Measurements from ENCODE around the gene TMEM33.
"Not testable (repeated sequence)": the region's sequence is repeated elsewhere in the genome, so short reads cannot be mapped to it uniquely, and the experiment has no call there.

Gene TMEM33

DNA sequence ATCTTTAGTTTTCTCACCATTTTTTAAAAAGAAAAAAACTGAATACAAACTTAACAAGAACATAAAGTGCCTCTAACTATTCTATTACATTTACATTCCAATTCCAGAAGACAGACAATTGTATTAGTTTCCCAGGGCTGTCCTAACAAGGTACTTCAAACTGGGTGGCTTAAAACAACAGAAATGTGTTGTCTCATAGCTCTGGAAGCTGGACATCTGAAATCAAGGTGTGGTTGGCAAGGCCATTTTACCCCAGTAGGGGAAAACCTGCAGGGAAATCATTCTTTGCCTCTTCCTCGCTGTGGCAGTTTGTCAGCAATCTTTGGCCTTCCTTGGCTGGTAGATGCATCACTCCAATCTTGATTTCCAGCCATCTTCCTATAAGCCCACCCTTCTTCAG lies 37.5 kb upstream of the TMEM33 start:
- Histone ChIP-seq H3K36me3 (replicated peaks; ENCODE audit: low read depth, low read length) (no peaks in the 10 kb centered on the region), H2AFZ (ENCODE audit: low read depth, low read length) (no peak overlapping the region), H3K4me3 (ENCODE audit: low read length) (no peak overlapping the region), H3K4me2 (ENCODE audit: low read length) (no peak overlapping the region), H3K4me1 (ENCODE audit: low read length) (peaks cover 7% of the 10 kb centered on the region), H3K9me3 (ENCODE audit: insufficient read depth, low read length) (no peaks in the 10 kb centered on the region), H3K79me2 (ENCODE audit: low read length) (no peaks in the 10 kb centered on the region), H3K9ac (ENCODE audit: low read length) (no peak overlapping the region), H3K27me3 (ENCODE audit: low read depth, low read length) (no peaks in the 10 kb centered on the region), H4K20me1 (ENCODE audit: insufficient read depth, low read length) (no peaks in the 10 kb centered on the region), H3K27ac (ENCODE audit: low read length) (no peak overlapping the region)
- TF ChIP-seq, protein P1, sequence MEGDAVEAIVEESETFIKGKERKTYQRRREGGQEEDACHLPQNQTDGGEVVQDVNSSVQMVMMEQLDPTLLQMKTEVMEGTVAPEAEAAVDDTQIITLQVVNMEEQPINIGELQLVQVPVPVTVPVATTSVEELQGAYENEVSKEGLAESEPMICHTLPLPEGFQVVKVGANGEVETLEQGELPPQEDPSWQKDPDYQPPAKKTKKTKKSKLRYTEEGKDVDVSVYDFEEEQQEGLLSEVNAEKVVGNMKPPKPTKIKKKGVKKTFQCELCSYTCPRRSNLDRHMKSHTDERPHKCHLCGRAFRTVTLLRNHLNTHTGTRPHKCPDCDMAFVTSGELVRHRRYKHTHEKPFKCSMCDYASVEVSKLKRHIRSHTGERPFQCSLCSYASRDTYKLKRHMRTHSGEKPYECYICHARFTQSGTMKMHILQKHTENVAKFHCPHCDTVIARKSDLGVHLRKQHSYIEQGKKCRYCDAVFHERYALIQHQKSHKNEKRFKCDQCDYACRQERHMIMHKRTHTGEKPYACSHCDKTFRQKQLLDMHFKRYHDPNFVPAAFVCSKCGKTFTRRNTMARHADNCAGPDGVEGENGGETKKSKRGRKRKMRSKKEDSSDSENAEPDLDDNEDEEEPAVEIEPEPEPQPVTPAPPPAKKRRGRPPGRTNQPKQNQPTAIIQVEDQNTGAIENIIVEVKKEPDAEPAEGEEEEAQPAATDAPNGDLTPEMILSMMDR (IDR thresholded peaks at IDR 0.05; ENCODE audit: low read depth, low read length) = no peak
- TF ChIP-seq EZH2phosphoT487 (IDR thresholded peaks at IDR 0.05; ENCODE audit: low read depth) = no peak

DNA sequence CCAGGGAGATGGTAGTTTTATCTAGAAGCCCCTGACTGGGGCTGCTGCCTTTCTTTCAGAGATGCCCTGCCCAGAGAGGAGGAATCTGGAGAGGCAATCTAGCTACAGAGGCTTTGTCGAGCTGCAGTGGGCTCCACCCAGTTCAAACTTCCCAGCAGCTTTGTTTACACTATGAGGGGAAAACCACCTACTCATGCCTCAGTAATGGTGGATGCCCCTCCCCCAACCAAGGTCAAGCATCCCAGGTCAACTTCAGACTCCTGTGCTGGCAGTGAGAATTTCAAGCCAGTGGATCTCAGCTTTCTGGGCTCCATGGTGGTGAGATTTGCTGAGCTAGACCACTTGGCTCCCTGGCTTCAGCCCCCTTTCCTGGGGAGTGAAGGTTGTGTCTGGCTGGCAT lies 26.1 kb upstream of the TMEM33 start:
- H3K9me3 ChIP-seq (ENCODE audit: insufficient read depth, low read length); H3K4me1 ChIP-seq (ENCODE audit: low read length); H3K79me2 ChIP-seq (ENCODE audit: low read length); H3K4me3 ChIP-seq (ENCODE audit: low read length); H3K9ac ChIP-seq (ENCODE audit: low read length); H2AFZ ChIP-seq (ENCODE audit: low read depth, low read length); H3K27me3 ChIP-seq (ENCODE audit: low read depth, low read length); H3K36me3 ChIP-seq (replicated peaks; ENCODE audit: low read depth, low read length); H4K20me1 ChIP-seq (ENCODE audit: insufficient read depth, low read length); H3K27ac ChIP-seq (ENCODE audit: low read length); H3K4me2 ChIP-seq (ENCODE audit: low read length): not testable (repeated sequence)

DNA sequence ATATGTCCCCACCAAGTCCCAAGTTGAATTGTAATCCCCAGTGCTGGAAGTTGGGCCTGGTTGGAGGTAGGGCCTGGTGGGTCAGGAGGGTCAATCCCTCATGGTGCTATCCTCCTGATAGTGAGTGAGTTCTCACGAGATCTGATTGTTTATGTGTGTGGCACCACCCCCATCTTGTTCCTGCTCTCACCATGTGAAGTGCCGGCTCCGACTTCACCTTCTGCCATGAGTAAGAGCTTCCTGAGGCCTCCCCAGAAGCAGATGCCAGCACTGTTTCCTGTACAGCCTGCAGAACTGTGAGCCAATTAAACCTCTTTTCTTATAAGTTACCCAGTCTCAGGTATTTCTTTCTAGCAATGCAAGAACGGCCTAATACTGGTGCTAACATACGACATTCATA lies 22.7 kb upstream of the TMEM33 start:
- Histone ChIP-seq H4K20me1 (ENCODE audit: insufficient read depth, low read length) (no peaks in the 10 kb centered on the region), H2AFZ (ENCODE audit: low read depth, low read length) (no peak overlapping the region), H3K36me3 (replicated peaks; ENCODE audit: low read depth, low read length) (no peaks in the 10 kb centered on the region), H3K27me3 (ENCODE audit: low read depth, low read length) (no peaks in the 10 kb centered on the region), H3K4me2 (ENCODE audit: low read length) (no peak overlapping the region), H3K79me2 (ENCODE audit: low read length) (no peaks in the 10 kb centered on the region), H3K4me1 (ENCODE audit: low read length) (no peaks in the 10 kb centered on the region), H3K9me3 (ENCODE audit: insufficient read depth, low read length) (no peaks in the 10 kb centered on the region), H3K27ac (ENCODE audit: low read length) (no peak overlapping the region), H3K9ac (ENCODE audit: low read length) (no peak overlapping the region), H3K4me3 (ENCODE audit: low read length) (no peak overlapping the region)
- TF ChIP-seq EZH2phosphoT487 (IDR thresholded peaks at IDR 0.05; ENCODE audit: low read depth) = no peak
- TF ChIP-seq, protein P1 (IDR thresholded peaks at IDR 0.05; ENCODE audit: low read depth, low read length) = no peak

DNA sequence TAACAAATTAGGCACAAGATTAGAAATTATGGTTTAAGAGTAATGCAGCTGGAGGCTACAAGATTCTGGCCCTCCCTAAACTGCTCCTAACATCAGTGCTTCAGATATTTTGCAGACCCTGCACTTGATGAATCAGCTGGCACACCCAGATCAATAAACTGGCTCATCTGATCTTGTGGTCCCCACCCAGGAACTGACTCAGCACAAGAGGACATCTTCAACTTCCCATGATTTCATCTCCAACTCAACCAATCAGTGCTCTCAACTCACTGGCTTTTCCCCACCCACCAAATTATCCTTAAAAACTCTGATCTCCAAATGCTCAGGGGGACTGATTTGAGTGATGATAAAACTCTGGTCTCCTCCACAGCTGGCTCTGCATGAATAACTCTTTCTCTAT lies 21.7 kb upstream of the TMEM33 start:
- TF ChIP-seq, protein P1 (IDR thresholded peaks at IDR 0.05; ENCODE audit: low read depth, low read length) = no peak
- TF ChIP-seq EZH2phosphoT487 (IDR thresholded peaks at IDR 0.05; ENCODE audit: low read depth) = no peak
- Histone ChIP-seq H3K4me3 (ENCODE audit: low read length) (no peak overlapping the region), H2AFZ (ENCODE audit: low read depth, low read length) (no peak overlapping the region), H3K4me1 (ENCODE audit: low read length) (no peaks in the 10 kb centered on the region), H3K27ac (ENCODE audit: low read length) (no peak overlapping the region), H3K36me3 (replicated peaks; ENCODE audit: low read depth, low read length) (no peaks in the 10 kb centered on the region), H4K20me1 (ENCODE audit: insufficient read depth, low read length) (no peaks in the 10 kb centered on the region), H3K9me3 (ENCODE audit: insufficient read depth, low read length) (no peaks in the 10 kb centered on the region), H3K4me2 (ENCODE audit: low read length) (no peak overlapping the region), H3K79me2 (ENCODE audit: low read length) (no peaks in the 10 kb centered on the region), H3K27me3 (ENCODE audit: low read depth, low read length) (no peaks in the 10 kb centered on the region), H3K9ac (ENCODE audit: low read length) (no peak overlapping the region)

DNA sequence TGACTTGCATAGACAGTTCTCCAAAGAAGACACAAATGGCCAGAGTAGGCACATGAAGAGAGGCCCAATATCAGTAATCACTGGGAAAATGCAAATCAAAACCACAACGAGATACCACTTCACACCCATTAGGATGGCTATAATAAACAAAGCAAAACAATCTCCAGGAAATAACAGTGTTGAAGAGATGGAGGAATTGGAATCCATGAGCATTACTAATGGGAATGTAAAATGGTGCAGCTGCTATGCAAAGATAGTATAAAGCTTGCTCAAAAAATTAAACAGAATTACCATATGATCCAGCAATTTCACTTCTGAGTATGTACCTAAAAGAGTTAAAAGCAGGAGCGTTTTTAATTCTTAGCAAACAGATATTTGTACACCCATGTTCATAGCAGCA lies 17.0 kb upstream of the TMEM33 start:
- Histone ChIP-seq H3K27me3 (ENCODE audit: low read depth, low read length) (no peaks in the 10 kb centered on the region), H3K79me2 (ENCODE audit: low read length) (no peaks in the 10 kb centered on the region), H3K27ac (ENCODE audit: low read length) (no peak overlapping the region), H3K36me3 (replicated peaks; ENCODE audit: low read depth, low read length) (no peaks in the 10 kb centered on the region), H2AFZ (ENCODE audit: low read depth, low read length) (no peak overlapping the region), H3K9ac (ENCODE audit: low read length) (no peak overlapping the region), H3K4me2 (ENCODE audit: low read length) (no peak overlapping the region), H3K4me1 (ENCODE audit: low read length) (no peaks in the 10 kb centered on the region), H3K9me3 (ENCODE audit: insufficient read depth, low read length) (no peaks in the 10 kb centered on the region), H3K4me3 (ENCODE audit: low read length) (no peak overlapping the region), H4K20me1 (ENCODE audit: insufficient read depth, low read length) (no peaks in the 10 kb centered on the region)
- TF ChIP-seq EZH2phosphoT487 (IDR thresholded peaks at IDR 0.05; ENCODE audit: low read depth) = no peak
- TF ChIP-seq, protein P1 (IDR thresholded peaks at IDR 0.05; ENCODE audit: low read depth, low read length) = no peak

DNA sequence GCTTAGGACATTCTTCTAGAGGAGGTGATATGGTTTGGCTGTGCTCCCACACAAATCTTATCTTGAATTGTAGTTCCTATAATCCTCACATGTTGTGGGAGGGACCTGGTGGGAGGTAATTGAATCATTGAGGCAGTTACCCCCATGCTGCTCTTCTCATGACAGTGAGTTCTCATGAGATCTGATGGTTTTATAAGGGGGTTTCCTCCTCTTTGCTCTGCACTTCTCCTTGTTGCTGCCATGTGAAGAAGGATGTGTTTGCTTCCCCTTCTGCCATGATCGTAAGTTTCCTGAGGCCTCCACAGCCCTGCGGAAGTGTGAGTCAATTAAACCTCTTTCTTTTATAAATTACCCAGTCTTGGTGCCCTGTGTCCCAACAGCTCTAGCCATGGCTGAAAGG lies 14.8 kb upstream of the TMEM33 start:
- H3K27ac ChIP-seq (ENCODE audit: low read length); H3K4me3 ChIP-seq (ENCODE audit: low read length); H3K9me3 ChIP-seq (ENCODE audit: insufficient read depth, low read length); H3K79me2 ChIP-seq (ENCODE audit: low read length); H3K4me2 ChIP-seq (ENCODE audit: low read length); H3K9ac ChIP-seq (ENCODE audit: low read length); H3K4me1 ChIP-seq (ENCODE audit: low read length); H2AFZ ChIP-seq (ENCODE audit: low read depth, low read length); H4K20me1 ChIP-seq (ENCODE audit: insufficient read depth, low read length); H3K36me3 ChIP-seq (replicated peaks; ENCODE audit: low read depth, low read length); H3K27me3 ChIP-seq (ENCODE audit: low read depth, low read length): not testable (repeated sequence)

Measured in OCI-LY3 (cell line).